ENCODE data around the gene COL1A1.

The COL1A1 gene

DNA sequence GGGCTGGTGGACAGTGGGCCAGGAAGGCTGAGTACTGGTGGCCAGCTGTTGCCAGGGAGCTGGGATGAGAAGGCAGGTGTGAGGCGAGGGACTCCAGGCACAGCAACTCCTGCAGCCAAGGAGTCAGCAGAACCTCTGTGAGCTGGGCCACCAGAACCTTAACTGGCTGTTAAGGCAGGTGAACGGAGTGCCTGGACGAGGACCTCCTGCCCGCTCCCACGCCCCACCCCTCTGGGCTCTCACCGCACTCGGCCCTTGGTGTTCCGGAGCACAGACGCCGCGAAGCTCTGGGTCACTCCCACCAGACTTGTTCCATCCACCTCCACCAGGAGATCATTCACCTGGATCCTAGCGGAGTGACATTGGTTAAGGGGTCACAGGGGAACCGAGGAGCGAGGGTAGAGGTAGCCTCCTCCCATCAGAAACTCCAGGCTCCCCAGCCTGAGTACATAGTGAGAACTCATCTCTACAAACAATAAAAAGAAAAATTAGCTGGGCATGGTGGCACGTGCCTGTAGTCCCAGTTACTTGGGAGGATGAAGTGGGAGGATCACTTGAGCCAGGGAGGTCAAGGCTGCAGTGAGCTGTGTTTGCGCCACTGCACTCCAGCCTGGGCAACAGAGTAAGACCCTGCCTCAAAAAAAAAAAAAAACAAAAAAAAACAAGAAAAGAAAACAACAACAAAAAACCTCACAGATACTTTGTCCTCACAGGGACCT is 60.2 kb downstream of the COL1A1 start:
- DNase-seq, result no peak

DNA sequence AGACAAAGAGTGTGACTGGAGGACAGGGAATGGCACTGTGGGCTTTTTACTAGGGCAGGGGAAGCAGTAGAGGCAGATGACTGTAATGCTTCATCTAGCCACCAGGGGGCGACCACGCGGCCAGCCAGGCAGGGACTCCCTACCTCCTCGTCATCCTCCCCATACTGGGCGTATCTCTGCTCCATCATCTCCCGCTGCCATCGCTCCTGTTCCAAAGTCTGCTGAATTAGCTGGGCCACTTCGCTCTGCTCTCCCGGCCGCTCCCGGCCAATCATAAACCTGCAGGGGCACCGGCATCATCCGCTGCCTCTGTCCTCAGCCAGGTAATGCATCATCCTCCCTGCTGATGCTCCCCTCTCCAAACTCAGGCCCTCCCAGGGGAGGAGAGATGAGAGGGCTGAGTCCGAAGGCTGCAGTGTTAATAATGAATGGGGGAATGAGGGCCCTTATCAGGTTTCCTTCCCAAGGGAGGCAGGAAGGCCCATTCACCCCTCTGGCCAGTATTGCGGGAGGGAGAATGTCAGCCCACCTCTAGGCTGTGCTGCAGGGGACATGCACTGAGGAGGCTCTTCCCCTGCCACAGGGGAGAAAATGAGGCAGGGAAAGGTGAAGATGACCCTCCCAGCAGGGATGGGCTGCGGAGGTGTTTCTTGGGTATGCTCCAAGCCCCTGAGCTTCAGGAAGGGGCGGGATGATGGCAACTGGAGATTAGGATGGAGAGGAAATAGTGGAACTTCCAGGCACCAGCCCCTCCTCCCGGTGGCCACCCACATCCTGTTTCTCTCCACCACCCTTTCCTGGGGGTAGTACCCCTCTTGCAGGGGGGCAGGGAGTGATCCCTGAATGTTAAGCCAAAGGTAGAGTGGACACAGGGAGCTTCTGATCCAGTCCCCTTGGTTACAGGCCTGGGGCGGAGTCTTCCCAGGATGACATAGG is 61.2 kb downstream of the COL1A1 start:
- DNase-seq, result peak; percentile 61 to 68 (median 66)

DNA sequence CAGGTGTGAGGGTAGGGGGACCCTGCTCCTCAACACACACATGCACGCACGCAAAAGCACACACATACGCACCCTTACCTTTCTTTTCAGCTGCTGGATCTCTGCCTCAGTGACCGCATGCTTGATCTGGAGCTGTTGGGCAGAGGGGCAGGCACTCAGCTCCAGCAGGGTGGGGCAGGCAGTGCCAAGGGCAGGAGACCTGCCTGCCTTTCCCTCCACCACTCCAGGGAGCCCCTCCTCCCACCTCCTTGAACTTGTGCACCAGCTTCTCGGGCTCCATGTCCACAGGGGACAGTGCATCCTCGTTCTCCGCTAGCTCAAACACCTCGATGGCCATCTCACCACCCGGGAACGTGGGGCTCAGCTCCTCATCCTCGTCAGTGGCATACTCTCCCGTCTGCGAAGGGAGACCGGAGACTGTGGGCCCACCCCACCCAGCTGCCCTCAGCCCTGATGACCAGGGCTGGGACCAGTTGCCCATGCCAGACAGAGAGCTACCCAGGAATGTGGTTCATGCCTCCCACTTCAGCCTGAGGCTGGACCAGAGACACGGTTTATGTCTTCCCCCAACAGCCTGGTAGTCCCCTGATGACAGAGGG is 62.1 kb downstream of the COL1A1 start:
- DNase-seq, result no peak

DNA sequence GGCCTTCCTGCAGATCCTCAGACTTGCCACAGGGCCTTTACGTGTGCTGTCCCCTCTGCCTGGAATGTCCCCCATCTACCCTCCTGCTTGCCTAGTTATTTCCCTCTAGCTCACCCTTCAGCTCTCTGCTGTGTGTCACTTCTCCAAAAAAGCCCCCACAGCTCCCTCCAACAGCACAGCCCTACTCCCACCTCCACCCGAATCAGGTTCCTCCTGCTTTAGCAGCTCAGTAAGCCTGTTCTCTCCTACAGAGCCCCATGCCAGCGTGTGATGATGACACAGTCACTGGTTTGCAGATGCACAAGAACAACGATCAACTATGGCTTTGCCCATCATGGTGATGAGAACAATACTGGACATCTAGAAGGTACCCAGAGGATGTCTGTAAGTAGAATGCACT is 64.4 kb downstream of the COL1A1 start:
- DNase-seq, result no peak

DNA sequence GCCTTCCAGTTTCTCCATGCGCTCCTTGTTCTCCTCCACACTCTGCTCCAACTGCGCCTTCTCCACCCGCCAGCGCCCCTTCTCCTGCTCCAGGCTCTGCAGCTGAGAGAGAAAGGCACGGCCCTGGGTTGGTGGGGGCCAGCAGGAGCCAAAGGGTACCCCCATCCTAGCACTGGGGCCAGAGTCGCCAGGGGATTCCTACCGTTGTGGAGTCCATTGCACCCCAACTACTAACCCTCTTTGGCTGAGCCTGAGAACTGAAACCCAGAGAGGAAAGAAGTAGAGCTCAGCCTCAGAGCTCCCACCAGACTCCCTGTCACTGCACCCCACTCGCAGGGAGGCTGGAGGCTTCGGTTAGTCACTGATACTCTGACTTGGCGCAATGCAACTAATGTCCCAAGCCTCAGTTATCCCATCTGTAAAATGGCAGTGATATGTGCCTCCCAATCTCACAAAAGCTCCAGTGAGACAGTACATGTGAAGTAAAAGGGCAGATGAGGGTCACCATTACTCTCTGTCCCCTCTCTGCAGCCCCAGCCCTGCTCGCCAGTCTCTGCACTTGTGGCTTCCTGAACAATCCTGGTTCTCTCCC is 65.2 kb downstream of the COL1A1 start:
- DNase-seq, result no peak

DNA sequence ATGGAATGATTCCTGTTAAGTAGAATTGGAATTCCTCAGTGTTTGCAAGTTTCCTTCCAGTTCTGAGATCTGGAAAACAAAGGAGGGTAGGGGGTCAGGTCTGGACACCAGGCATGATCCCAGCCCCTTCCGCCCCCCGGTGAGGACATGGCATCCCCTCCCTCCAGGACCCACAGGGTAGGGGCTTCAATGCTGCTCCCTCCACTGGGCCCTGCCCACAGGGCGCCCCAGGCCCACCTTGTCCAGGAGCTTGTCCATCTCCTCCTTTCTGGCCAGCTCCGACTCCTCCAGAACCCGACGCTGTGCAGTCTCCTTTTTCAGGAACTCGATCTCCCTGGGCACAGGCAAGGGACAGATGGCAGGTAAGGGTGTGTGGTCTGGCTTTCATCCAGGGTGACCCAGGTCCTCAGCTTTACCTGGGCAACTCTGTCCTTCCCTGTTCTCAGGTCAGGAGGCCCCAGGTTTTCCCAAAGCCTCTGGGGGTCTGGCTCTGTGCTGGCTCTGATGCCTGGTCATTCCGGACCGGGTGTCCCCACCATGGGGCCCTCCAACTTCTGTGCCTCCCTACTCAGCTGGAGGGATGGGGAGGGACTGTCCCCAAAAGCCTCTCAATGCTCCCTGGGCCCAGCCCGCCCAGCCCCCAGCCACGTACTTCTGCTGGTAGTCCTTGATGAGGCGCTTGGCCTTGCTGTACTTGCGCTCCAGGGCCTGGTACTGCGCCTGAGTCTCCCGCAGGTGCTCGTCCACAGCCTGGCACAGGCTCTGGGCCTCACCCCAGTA is 65.9 kb downstream of the COL1A1 start:
- DNase-seq, result no peak

DNA sequence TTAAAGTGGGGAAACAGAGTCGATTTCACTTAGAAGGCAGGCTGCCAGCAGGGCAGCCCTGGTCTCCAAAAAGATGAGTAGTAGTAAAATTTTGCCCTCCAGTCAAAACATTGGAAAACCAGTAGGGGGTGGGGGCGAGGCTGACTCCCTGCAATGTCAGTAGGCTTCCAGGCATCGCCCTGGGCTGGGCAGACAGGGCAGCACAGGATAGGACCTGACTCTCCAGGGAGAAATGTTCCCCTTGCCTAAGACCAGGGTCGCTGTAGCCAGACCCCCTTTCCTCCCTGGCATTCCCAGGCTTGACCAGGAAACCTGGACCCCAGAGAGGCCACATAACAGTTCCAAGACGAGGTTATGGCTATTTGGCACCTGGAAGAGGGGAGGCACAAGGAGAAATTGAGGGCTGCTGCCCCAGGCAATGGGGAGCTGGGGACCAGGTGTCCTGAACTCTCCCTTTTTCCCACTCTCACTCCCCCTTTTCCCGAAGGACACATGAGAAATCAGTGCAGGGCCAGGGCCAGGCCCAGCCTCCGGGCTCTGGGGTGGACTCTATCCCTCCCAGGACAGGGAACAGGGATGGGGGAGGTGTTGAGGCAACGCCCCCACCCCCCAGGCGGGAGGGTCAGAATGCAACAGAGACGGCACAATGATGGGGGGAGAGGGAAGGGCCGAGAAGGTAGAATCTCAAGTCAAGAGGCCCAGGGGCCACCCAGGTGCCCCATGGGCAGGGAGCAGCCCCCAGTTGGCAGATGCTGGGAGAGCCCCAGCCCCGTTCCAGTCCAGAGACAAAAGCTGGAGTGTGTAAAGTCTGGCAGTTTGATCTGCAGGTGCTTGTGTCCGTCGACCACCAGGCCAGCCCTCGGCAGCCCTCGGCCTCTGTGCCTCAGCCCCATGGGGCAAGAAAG is 67.0 kb downstream of the COL1A1 start:
- no peak for DNase-seq

DNA sequence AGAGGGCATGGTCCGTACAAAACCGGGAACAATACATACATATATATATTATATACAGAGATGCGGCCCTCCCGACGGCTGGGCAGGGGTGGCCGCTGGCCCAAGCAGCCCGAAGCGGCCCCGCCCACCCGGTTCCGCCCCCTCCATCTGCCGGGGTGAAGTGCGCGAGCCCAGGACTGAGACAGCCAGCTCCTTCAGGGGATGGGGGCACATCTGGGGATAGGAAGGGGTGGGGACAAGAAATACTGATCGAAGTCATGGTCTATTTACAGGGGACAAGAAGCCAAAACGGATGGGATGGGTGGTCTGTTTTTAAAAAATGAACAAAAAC is 67.7 kb downstream of the COL1A1 start:
- DNase-seq, result no peak

All from activated CD4-positive, CD25-positive, alpha-beta regulatory T cell (primary cell).